Neural progenitor cell (in vitro differentiated cells): ENCODE data around the gene KANSL1L.

Source experiments
- CTCF ChIP-seq: fragments of 200-600 bp; sonication (generic); IDR thresholded peaks from 2 replicates; pipeline ENCODE4 v1.5.1; 2017; ENCODE audit warnings: antibody characterized with exemption, mild to moderate bottlenecking
- EZH2 ChIP-seq: fragments of 200-600 bp; sonication (generic); IDR thresholded peaks from 2 replicates; pipeline ENCODE4 v1.6.1; 2017; ENCODE audit warnings: antibody characterized with exemption, mild to moderate bottlenecking, moderate library complexity
- EZH2phosphoT487 ChIP-seq: fragments of 200-600 bp; sonication (generic); IDR thresholded peaks from 2 replicates; pipeline ENCODE4 v1.6.1; 2017; ENCODE audit warnings: antibody characterized with exemption

GRCh38 chr2:209988010-209988409 lies 183.2 kb downstream of the KANSL1L start:
- TF ChIP-seq CTCF = no peak
- TF ChIP-seq EZH2phosphoT487 = no peak
- TF ChIP-seq EZH2 = no peak
